ENCODE results near the gene ZKSCAN5.
"Not testable (repeated sequence)": the region's sequence is repeated elsewhere in the genome, so short reads cannot be mapped to it uniquely, and the experiment has no call there.

Gene ZKSCAN5

DNA sequence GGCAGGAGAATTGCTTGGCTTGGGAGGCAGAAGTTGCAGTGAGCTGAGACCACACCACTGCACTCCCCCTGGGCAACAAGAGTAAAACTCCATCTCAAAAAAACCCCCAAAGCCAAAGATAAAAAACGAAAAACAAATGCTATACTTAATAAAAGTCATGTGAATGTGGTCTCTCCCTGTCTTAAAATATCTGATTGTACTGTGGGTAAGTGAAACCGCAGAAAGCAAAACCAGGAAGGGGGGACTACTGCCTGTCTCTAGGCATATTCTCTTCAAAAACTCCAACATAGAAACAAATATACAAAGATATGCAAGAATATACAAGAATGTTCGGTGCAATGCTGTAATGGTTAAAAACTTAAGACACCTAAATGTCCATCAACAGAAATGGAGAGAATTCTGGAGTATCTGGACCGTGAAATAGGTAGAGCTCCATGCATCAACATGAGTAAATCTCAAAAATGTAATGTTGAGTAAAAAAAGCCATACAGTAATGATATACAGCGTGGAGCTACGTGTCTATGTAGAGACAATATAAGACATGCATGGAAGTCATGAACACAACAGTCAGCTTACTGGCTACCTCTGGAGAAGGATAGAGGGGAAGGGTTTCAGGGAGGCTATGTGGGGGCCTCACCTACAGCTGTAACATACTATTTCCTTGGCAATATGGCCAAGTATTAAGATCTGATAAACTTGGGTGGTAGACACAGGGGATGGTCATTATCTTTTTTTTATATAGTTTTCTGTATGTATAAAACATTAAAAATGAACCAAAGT lies 6.5 kb upstream of the ZKSCAN5 start:
- DNase-seq (ENCODE audit: low read depth, low spot score): no peak

DNA sequence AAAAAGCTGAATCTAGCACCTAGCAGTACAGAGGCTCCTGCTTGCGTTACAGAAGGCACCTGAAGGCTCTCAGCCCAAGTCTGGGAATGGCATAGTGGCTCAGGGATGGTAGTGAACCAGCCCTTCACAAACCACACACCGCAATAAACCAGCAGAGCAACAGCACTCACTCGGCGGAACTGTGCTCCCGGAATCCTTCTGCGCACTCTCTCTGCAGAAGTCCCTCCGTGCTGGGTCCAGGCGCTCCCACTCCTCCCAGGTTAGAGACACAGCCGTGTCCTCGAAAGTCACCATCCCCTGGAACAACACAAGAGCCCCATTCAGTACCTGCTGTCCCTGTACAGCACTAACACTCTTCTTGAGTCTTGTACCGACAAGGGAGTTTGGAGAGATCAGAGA lies 5.9 kb upstream of the ZKSCAN5 start:
- DNase-seq (ENCODE audit: low read depth, low spot score): no peak

DNA sequence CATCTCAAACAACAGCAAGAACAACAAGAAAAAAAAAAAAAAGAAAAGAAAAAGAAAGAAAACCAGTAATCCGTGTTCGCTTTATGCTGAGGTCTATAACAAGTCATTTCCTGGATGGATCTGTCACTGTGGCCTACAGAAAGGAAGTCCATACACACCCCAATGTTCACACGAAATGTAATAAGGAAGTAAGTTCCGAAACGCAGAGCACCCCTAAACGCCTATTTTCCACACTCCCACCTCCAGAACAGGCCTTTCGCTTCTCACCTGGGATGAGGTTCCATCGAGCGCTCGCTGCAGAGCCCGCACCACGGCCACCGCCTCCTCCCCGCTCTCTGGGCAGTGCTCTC lies 5.1 kb upstream of the ZKSCAN5 start:
- no peak for DNase-seq (ENCODE audit: low read depth, low spot score)

DNA sequence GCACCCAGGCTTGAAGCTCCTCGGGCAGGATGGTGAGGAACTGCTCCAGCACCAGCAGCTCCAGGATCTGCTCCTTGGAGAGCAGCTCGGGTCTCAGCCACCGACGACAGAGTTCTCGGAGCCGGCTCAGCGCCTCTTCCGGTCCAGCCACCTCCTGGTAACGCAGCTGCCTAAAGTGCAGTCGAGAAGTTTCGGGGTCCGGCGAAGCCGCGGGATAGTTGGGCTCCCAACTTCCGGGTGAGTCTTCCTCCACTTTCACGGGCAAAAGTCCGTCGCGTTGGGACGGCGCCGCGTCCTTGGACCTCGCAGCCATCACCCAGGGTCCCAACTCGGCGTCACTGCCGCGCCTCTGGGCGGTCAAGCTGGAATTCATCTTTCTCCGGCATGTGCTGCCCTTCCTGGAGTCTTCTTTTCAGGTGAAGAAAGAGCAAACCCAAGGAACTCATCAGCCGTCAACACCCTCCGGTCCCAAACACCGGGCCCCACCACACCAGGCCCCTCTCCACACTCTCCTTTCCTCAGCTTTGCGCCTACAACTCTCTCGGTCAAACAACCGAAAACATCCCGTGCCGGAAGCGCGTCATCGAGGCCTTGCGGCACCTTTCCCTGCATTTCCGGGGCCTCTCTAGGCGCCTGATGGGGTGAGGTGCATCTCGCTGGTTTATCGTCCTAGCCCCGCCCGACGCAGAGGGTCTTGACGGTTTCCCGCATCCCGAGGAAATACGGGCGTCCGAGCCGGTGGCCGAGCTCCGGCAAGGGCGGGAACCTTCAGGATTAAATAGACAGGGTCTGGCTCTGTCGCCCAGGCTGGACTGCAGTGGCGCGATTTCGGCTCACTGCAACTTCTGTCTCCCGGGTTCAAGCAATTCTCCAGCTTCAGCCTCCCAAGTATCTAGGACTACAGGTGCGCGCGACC lies 4.5 kb upstream of the ZKSCAN5 start, which contains the start of gene ZNF394:
TSS of gene ZNF394 (minus strand) at position 561 of the 916 bp plus-strand sequence. CDS start at position 373, 188 bp downstream.
- DNase-seq (ENCODE audit: low read depth, low spot score): peak; percentile 96

DNA sequence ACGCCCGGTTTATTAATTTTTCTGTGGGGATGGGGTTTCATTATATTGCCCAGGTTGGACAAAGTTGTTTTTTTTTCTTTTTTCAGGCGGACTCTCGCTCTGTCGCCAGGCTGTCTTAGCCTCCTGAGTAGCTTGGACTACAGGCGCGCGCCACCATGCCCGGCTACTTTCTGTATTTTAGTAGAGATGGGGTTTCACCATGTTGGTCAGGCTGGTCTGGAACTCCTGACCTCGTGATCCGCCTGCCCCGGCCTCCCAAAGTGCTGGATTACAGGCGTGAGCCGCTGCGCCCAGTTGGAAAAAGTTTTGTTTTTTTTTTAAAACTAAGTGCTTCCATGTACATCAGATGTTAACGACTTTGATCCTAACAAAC lies 3.8 kb upstream of the ZKSCAN5 start:
- no peak for DNase-seq (ENCODE audit: low read depth, low spot score)

DNA sequence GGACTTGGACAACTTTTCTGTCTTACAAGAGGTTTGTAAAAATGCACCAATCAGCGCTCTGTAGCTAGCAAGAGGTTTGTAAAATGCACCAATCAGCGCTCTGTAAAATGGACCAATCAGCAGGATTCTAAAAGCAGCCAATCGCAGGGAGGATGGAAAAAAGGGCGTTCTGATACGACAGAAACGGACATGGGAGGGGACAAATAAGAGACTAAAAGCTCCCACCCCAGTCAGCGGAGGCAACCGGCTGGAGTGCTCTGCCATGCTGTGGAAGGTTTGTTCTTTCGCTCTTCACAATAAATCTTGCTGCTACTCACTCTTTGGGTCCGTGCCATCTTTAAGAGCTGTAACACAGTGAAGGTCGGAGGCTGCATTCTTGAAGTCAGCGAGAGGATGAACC lies 3.2 kb upstream of the ZKSCAN5 start:
- not testable (repeated sequence) for DNase-seq (ENCODE audit: low read depth, low spot score)

DNA sequence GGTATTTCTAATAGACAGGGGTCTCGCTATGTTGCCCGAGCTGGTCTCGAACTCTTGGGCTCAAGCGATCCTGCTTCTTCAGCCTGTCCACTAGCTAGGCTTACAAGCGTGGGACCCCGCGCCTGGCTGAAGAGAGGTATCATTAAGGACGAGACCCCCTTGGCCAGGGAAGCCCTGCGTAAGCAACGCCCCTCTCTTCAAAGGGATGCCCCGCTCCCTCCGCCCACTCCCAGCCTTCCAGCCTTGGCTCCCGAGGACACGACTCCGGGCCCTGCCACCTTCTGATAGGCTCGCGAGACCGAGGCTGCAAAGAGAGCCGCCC lies 220 bp upstream of the ZKSCAN5 start:
- DNase-seq (ENCODE audit: low read depth, low spot score): no peak

DNA sequence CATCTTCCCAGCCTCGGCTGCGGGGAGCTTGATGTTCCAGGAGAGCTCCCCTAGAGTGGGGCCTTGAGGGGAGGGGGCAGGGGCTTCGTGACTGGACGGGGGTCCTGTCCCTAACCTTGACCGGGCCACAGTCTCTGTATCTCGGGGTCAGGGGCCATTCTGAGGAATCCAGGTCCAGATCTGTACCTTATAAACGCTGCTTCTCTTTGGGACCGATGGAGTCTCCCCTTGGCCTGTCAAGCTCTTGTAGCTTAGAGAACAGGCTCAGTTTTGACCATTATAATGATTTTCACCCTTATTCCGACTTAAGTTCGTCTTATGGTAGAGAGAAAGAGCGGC lies 831 bp downstream of the ZKSCAN5 start:
- no peak for DNase-seq (ENCODE audit: low read depth, low spot score)

DNA sequence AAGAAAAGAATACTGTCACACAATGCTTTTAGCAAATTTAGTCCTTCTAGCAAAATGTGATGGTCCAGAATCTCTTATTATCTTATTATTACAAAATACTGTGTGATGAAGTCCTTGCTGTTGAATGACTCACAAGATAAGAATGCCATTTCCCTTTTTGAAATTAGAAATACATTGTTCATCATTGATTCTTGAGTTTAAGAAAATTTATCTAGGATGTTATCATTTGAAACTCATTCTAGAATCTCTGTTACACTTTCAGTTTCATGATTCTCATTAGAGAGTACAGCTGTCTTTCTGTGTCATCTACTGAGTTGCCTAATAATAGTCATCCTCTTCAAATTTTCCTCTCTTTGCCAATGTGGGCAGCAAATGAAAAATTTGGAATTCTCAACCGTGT lies 9.6 kb downstream of the ZKSCAN5 start:
- DNase-seq (ENCODE audit: low read depth, low spot score): no peak

DNA sequence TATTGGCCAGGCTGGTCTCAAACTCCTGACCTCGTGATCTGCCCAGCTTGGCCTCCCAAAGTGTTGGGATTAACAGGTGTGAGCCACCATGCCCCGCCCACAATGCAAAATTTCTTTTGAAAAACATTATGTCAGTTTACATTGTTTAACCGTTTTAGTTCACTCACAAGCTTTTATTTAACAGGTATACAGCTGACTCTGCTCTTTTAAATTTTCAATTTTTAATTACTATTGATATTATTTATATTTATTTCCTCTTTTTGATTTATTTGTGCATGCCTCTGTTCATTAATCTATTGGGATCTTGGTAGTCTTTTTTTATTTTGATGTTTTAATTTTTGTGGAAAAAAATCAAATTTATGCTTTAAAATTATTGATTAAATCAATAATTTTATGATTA lies 16.9 kb downstream of the ZKSCAN5 start:
- DNase-seq (ENCODE audit: low read depth, low spot score): no peak

DNA sequence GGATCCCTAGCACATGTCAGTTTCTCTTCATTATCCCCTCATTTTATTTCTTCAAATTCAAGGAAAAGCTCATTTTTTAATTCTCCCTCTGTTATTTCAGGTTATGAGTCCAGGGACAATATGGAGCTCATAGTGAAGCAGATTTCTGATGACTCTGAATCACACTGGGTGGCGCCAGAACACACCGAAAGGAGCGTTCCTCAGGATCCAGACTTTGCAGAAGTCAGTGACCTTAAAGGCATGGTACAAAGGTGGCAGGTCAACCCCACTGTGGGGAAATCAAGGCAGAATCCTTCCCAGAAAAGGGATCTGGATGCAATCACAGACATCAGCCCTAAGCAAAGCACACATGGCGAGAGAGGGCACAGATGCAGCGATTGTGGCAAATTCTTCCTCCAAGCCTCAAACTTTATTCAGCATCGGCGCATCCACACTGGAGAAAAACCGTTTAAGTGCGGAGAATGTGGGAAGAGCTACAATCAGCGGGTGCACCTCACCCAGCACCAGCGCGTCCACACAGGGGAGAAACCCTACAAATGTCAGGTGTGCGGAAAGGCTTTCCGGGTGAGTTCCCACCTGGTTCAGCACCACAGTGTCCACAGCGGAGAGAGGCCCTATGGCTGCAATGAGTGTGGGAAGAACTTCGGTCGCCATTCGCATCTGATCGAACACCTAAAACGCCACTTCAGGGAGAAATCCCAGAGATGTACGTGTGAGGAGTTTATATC lies 21.4 kb downstream of the ZKSCAN5 start:
- no peak for DNase-seq (ENCODE audit: low read depth, low spot score)

DNA sequence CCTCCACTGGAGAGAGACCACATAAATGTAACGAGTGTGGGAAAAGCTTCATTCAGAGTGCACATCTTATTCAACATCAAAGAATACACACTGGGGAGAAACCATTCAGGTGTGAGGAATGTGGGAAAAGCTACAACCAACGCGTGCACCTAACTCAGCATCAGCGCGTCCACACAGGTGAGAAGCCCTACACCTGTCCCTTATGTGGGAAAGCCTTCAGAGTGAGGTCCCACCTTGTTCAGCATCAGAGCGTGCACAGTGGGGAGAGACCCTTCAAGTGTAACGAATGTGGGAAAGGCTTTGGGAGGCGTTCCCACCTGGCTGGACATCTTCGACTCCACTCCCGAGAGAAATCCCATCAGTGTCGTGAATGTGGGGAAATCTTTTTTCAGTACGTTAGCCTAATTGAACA lies 26.9 kb downstream of the ZKSCAN5 start:
- DNase-seq (ENCODE audit: low read depth, low spot score): no peak

DNA sequence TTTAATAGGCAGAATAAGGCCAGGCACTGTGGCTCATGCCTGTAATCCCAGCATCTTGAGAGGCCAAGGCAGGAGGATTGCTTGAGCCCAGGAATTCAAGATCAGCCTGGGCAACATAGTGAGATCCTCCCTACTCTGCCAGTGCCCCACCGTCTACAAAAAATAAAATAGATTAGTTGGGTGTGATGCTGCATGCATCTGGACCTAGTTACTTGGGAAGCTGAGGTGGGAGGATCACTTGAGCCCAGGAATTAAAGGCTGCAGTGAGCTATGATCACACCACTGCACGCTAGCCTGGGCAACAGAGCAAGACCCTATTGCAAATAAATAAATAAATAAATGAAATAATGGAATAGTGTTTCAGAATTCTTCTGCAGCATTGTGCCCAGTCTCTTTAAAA lies 31.2 kb downstream of the ZKSCAN5 start:
- no peak for DNase-seq (ENCODE audit: low read depth, low spot score)

DNA sequence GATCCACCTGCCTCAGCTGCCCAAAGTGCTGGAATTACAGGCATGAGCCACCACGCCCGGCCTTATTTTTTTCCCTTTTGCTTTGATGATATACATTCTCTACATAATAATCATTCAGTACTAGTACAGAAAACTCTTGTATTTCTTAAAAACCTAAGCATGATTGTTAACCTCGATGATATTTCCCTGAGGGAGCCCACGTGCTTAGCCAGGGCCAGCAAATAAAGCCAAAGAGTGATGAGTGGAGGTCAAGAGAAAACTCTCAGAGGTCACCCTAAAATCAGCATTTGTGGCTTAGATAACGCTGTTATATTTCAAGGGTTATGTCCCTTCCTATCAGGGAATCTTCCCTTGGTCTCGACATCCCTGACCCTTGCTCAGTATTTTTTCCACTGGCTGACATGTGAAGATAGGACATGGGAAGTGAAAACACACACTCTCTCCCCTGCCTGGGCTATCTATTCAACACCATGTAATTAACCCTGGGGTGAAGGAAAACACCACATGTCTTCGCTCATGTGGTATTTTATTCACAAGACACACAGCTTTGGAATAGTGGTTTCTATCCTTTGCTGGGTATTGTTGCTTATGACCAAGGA lies 34.9 kb downstream of the ZKSCAN5 start:
- no peak for DNase-seq (ENCODE audit: low read depth, low spot score)

DNA sequence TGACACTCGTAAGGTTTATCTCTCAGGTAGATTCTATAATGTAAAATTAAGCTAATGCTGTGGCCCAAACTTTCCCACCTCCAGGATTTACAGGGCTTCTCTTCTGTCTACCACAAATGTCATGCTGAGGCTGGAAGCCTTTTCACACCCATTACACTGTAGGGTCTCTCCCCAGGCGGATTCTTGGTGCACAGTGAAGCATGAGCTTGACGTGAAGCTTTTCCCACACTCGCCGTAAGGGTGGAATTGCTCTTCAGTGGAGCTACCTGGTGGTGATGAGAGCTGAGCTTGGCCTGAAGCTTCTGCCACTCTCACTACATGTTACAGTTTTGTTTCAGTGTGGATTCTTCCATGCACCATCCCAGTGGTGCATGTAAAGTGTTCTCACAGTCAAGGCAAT lies 36.1 kb downstream of the ZKSCAN5 start:
- DNase-seq (ENCODE audit: low read depth, low spot score): no peak

DNA sequence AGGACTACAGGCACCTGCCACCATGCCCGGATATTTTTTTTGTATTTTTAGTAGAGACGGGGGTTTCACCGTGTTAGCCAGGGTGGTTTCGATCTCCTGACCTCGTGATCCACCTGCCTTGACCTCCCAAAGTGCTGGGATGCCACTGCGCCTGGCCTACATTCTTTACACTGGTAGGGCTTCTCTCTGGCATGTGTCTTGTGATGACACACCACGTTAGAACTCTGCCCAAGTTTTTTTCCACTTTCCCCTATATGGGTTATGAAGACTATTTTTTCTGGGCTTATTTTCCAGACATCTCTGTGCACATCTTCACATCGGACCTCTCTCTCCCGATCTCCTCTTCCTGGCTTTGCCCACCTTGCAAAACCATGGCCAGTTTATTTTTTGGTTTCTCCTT lies 36.8 kb downstream of the ZKSCAN5 start:
- no peak for DNase-seq (ENCODE audit: low read depth, low spot score)

DNA sequence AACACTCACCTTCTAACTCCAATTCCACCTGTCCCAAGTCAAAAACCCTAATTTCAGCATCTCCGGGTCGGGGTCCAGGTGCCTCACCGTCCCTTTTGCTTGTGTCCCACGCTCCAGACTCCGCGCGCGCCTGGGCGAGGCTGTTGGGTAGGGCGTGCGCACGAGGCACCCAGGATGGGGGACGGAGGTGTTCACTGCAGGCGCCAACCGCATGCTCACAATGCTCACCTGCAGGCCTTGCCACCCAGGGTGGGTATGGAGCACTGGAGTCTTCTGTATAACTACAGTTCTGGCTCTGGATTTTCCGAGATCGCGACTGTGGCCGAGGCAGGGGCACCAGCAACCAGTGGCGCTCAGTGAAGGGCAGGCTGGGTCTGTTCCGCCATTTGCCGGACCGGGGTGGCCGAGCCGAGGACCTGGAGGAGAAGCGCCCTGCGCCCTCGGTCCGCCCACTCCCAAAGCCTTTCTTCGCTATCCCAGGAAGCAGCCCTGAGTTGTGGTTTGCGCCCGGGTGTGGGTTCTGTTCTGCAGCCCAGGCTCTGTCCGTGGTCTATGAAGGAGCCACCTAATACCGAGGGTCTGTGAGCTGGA lies 38.7 kb downstream of the ZKSCAN5 start:
- DNase-seq (ENCODE audit: low read depth, low spot score): no peak

DNA sequence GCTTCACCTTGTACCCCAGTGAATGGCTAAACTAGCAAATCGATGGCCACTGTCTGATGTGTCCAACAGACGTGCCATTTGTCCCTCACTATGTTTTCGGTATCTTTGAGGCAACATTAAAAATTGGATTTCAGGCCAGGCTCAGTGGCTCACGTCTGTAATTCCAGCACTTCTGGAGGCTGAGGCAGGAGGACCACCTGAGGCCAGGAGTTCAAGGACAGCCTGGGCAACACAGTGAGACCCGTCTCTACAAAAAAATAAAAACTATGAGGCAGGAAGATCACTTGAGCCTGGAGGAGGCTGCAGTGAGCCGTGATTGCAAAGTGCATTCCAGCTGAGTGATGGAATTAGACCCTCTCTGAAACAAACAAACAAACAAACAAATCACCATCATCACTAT lies 39.5 kb downstream of the ZKSCAN5 start:
- no peak for DNase-seq (ENCODE audit: low read depth, low spot score)

DNA sequence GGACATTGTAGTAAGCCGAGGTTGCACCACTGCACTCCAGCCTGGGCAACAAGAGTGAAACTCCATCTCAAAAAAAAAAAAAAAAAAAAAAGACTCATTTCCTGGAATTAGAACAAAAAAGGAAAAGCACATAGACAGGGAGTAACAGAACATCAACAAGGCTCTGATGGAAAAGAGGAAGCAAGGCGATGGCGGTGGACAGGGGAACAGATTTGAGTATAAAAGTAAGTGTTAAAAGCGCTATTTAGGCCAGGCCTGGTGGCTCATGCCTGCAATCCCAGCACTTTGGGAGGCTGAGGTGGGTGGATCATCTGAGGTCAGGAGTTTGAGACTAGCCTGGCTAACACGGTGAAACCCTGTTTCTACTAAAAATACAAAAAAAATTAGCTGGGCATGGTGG lies 40.8 kb downstream of the ZKSCAN5 start:
- not testable (repeated sequence) for DNase-seq (ENCODE audit: low read depth, low spot score)

DNA sequence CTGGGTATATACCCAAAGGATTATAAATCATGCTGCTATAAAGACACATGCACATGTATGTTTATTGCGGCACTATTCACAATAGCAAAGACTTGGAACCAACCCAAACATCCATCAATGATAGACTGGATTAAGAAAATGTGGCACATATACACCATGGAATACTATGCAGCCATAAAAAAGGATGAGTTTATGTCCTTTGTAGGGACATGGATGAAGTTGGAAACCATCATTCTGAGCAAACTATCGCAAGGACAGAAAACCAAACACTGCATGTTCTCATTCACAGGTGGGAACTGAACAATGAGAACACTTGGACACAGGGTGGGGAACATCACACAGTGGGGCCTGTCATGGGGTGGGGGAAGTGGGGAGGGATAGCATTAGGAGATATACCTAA lies 45.1 kb downstream of the ZKSCAN5 start:
- not testable (repeated sequence) for DNase-seq (ENCODE audit: low read depth, low spot score)

DNA sequence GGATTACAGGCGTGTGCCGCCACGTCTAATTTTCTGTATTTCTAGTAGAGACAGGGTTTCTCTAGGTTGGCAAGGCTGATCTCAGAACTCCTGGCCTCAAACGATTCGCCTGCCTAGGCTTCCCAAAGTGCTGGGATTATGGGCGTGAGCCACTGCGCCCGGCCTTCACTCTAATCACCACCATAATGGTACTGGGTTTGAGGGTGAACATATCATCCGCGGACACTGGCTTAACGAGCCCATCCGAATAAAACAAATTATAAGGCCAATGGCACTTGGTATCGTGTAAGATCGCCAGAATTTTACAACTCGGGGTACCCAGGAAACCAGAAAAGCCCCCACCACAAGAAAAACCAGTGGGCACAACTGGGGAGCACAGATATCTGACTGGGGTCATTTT lies 46.9 kb downstream of the ZKSCAN5 start:
- DNase-seq (ENCODE audit: low read depth, low spot score): peak; percentile 28

All from astrocyte of the hippocampus (primary cell).